GM23338 (cell line): ENCODE results near the gene RELN. TPM values are rescaled to one million over a fixed set of nuclear protein-coding genes. Genes with fewer than 3 reads are reported as not detected.

Experiments
- ATAC-seq: fragments of 200-7000 bp; cut with Tn5 transposase; 3 replicates; pipeline ENCODE4 v1.9.1; 2020
- DNase-seq: peaks from one replicate; pipeline ENCODE4 v3.0.0-alpha.2; 2015; ENCODE audit warnings: low spot score
- H2AFZ ChIP-seq: fragments of 200-600 bp; sonication (generic); 2 replicates; pipeline ENCODE4 v1.8.0; 2016; ENCODE audit warnings: antibody characterized with exemption, mild to moderate bottlenecking, moderate library complexity
- H3F3A ChIP-seq: fragments of 200-600 bp; sonication (generic); replicated peaks from 2 replicates; pipeline ENCODE4 v1.8.0; 2017; ENCODE audit warnings: antibody characterized with exemption, mixed run types, low read depth
- H3K27ac ChIP-seq: fragments of 200-600 bp; sonication (generic); 2 replicates; pipeline ENCODE4 v1.6.1; 2016; ENCODE audit warnings: low read depth
- H3K27me3 ChIP-seq: fragments of 200-600 bp; sonication (generic); 2 replicates; pipeline ENCODE4 v1.8.0; 2016; ENCODE audit warnings: mild to moderate bottlenecking, mixed run types, moderate library complexity; ENCODE audit not compliant: insufficient read depth
- H3K36me3 ChIP-seq: fragments of 200-600 bp; sonication (generic); 2 replicates; pipeline ENCODE4 v1.8.0; 2016; ENCODE audit warnings: mild to moderate bottlenecking; ENCODE audit not compliant: insufficient read depth
- H3K4me1 ChIP-seq: fragments of 200-600 bp; sonication (generic); 2 replicates; pipeline ENCODE4 v1.8.0; 2016; ENCODE audit warnings: mild to moderate bottlenecking, moderate library complexity; ENCODE audit not compliant: insufficient read depth
- H3K4me2 ChIP-seq: fragments of 200-600 bp; sonication (generic); 2 replicates; pipeline ENCODE4 v1.7.1; 2017; ENCODE audit warnings: mixed run types
- H3K4me3 ChIP-seq: fragments of 200-600 bp; sonication (generic); 2 replicates; pipeline ENCODE4 v1.6.1; 2016; ENCODE audit warnings: mixed run types
- H3K79me2 ChIP-seq: fragments of 200-600 bp; sonication (generic); replicated peaks from 2 replicates; pipeline ENCODE4 v1.8.0; 2017; ENCODE audit warnings: mild to moderate bottlenecking; ENCODE audit not compliant: insufficient read depth
- H3K9me2 ChIP-seq: fragments of 200-600 bp; sonication (generic); 2 replicates; pipeline ENCODE4 v1.8.0; 2017; ENCODE audit not compliant: insufficient read depth
- H4K20me1 ChIP-seq: fragments of 200-600 bp; sonication (generic); replicated peaks from 2 replicates; pipeline ENCODE4 v1.8.0; 2017; ENCODE audit warnings: mild to moderate bottlenecking; ENCODE audit not compliant: insufficient read depth
- H3K27ac Mint-ChIP-seq: 2 replicates; pipeline ENCODE4 v1.8.0; 2020; ENCODE audit warnings: inconsistent platforms, mild to moderate bottlenecking, moderate library complexity, mixed read lengths
- H3K27me3 Mint-ChIP-seq: 3 replicates; pipeline ENCODE4 v1.8.0; 2022; ENCODE audit warnings: low read depth, mild to moderate bottlenecking, moderate library complexity, mixed read lengths, inconsistent platforms; ENCODE audit not compliant: insufficient read depth, poor library complexity
- H3K36me3 Mint-ChIP-seq: 3 replicates; pipeline ENCODE4 v1.8.0; 2021; ENCODE audit warnings: low read depth, mild to moderate bottlenecking, inconsistent platforms, moderate library complexity, mixed read lengths
- H3K4me1 Mint-ChIP-seq: 3 replicates; pipeline ENCODE4 v1.8.0; 2020; ENCODE audit warnings: mild to moderate bottlenecking, inconsistent platforms, mixed read lengths
- H3K4me3 Mint-ChIP-seq: 3 replicates; pipeline ENCODE4 v1.8.0; 2021; ENCODE audit warnings: moderate library complexity, mild to moderate bottlenecking, inconsistent platforms, mixed read lengths
- H3K9me3 Mint-ChIP-seq: 3 replicates; pipeline ENCODE4 v1.8.0; 2020; ENCODE audit warnings: moderate library complexity, mild to moderate bottlenecking, inconsistent platforms, mixed read lengths
- CREB1 ChIP-seq: fragments of 250-450 bp; sonication (Bioruptor Pico); IDR thresholded peaks from 2 replicates; pipeline ENCODE4 v1.5.0; 2020; ENCODE audit warnings: low read depth, mild to moderate bottlenecking, moderate library complexity
- CTCF ChIP-seq, 2 experiments: fragments of 200-600 bp in 1 of 2; sonication (generic) in 1 of 2; conservative IDR thresholded peaks; 2 replicates each; pipeline versions ENCODE4 v1.5.1 to v1.6.1; 2016 to 2017; ENCODE audit warnings: antibody characterized with exemption in 2 of 2, low read depth in 2 of 2, mild to moderate bottlenecking in 2 of 2, moderate library complexity in 1 of 2
- ETS1 ChIP-seq: IDR thresholded peaks from 2 replicates; pipeline ENCODE4 v1.6.1; 2016; ENCODE audit warnings: antibody characterized with exemption
- EZH2 ChIP-seq: fragments of 200-600 bp; sonication (generic); IDR thresholded peaks from one replicate; pipeline ENCODE4 v1.8.0; 2017; ENCODE audit warnings: antibody characterized with exemption, mild to moderate bottlenecking, low read depth; ENCODE audit not compliant: unreplicated experiment
- EZH2phosphoT487 ChIP-seq: fragments of 200-600 bp; sonication (generic); IDR thresholded peaks from one replicate; pipeline ENCODE4 v1.8.1; 2018; ENCODE audit warnings: antibody characterized with exemption; ENCODE audit not compliant: unreplicated experiment
- JUNB ChIP-seq: IDR thresholded peaks from one replicate; pipeline ENCODE4 v1.6.1; 2016; ENCODE audit warnings: antibody characterized with exemption; ENCODE audit not compliant: unreplicated experiment
- NANOG ChIP-seq: IDR thresholded peaks from 2 replicates; pipeline ENCODE4 v1.6.1; 2016; ENCODE audit warnings: antibody characterized with exemption, borderline replicate concordance
- POLR2AphosphoS5 ChIP-seq: IDR thresholded peaks from 2 replicates; pipeline ENCODE4 v1.6.1; 2016; ENCODE audit warnings: antibody characterized with exemption, low read depth
- REST ChIP-seq: IDR thresholded peaks from one replicate; pipeline ENCODE4 v1.6.1; 2018; ENCODE audit warnings: antibody characterized with exemption; ENCODE audit not compliant: unreplicated experiment
- STAT1 ChIP-seq: IDR thresholded peaks from one replicate; pipeline ENCODE4 v1.6.1; 2016; ENCODE audit warnings: antibody characterized with exemption; ENCODE audit not compliant: unreplicated experiment
- ZNF114 ChIP-seq: fragments of 250-450 bp; sonication (Bioruptor Pico); IDR thresholded peaks from 2 replicates; pipeline ENCODE4 v1.5.0; 2020; ENCODE audit warnings: mild to moderate bottlenecking, moderate library complexity
- ZNF331 ChIP-seq: fragments of 250-450 bp; sonication (Bioruptor Pico); IDR thresholded peaks from 2 replicates; pipeline ENCODE4 v1.5.0; 2020; ENCODE audit warnings: low read depth, mild to moderate bottlenecking, moderate library complexity
- ZNF462 ChIP-seq: fragments of 250-450 bp; sonication (Bioruptor Pico); IDR thresholded peaks from 2 replicates; pipeline ENCODE4 v1.5.0; 2020; ENCODE audit warnings: mild to moderate bottlenecking, moderate library complexity
- polyA plus RNA-seq: library from polyadenylated mRNA; unstranded; fragments of >200 nt; fragmentation: Nextera tagmentation; extraction: Ambion mirVana; gene quantifications from 2 replicates; pipeline ENCODE4 v1.2.1, GENCODE V29; 2016
- total RNA-seq: library from RNA; depleted of rRNA; stranded (reverse); fragments of >200 nt; shearing (Covaris generic); gene quantifications from 2 replicates; pipeline ENCODE4 v1.2.3, GENCODE V29; 2014

RELN gene
- total and polyA plus RNA-seq, 2 experiments from 2014 or later = 0.10 to 0.76 TPM

- Histone ChIP-seq H4K20me1 (no peaks in the 10 kb centered on the region), H3K4me1 (no peaks in the 10 kb centered on the region), H3F3A (no peaks in the 10 kb centered on the region), H3K79me2 (no peaks in the 10 kb centered on the region), H3K27ac (no peak overlapping the region), H3K27me3 (no peaks in the 10 kb centered on the region), H3K4me2 (no peak overlapping the region), H3K36me3 (no peaks in the 10 kb centered on the region), H2AFZ (no peak overlapping the region), H3K9me2 (no peaks in the 10 kb centered on the region), H3K4me3 (no peak overlapping the region)
- Mint-ChIP-seq H3K27me3 (peaks cover 3% of the 10 kb centered on the region), H3K4me1 (peaks cover 5% of the 10 kb centered on the region; the same call in 2 of the 3 replicates), H3K9me3 (no peaks in the 10 kb centered on the region), H3K4me3 (no peak overlapping the region), H3K36me3 (no peaks in the 10 kb centered on the region), H3K27ac (no peak overlapping the region)
- ATAC-seq (peak; percentile 72), DNase-seq (peak; percentile 28)
- no peak for TF ChIP-seq STAT1
- TF ChIP-seq CTCF (conservative IDR thresholded peaks at IDR 0.05; ENCODE audit: low read depth in 2 of 2) = no peak
- TF ChIP-seq JUNB = no peak
- no peak for TF ChIP-seq NANOG
- TF ChIP-seq EZH2phosphoT487 = no peak
- no peak for TF ChIP-seq ZNF331 (CRISPR knock-in tag)
- TF ChIP-seq ZNF114 (CRISPR knock-in tag) = no peak
- no peak for TF ChIP-seq REST
- no peak for TF ChIP-seq ETS1
- TF ChIP-seq EZH2 = no peak
- TF ChIP-seq CREB1 = no peak
- TF ChIP-seq POLR2AphosphoS5 = no peak
- TF ChIP-seq ZNF462 (CRISPR knock-in tag) = no peak
Measured at GRCh38 chr7:103962070-103962469, 27.4 kb downstream of the RELN start.
